GM21367 (cell line): ENCODE results near the gene TPCN2.

ENCODE experiments used
- ATAC-seq: cut with Tn5 transposase; IDR thresholded peaks from one replicate; pipeline ENCODE4 v1.9.1; 2021; ENCODE audit not compliant: unreplicated experiment

TPCN2 gene

GRCh38 chr11:69037074-69037473 lies 11.7 kb upstream of the TPCN2 start:
- no peak for ATAC-seq

DNA sequence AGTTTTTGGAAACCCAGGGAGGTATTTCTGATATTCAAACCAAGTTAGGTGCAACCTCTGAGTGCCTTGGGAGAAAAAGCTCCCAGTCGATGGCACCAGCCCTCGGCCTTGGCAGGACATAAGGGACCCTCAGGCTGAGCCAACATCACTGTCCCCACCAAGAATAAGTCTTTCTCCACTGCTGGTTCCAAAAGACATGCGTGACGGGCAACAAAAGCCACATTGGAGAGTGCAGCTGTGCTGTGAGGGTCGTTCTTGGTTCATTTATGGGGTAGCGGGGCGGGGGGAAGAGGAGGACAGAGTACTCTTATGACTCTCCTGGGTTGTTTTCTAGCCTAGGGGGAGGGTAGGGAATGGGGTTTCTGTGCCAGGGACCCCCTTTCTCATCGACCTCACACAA lies 11.2 kb upstream of the TPCN2 start:
- ATAC-seq, result no peak

DNA sequence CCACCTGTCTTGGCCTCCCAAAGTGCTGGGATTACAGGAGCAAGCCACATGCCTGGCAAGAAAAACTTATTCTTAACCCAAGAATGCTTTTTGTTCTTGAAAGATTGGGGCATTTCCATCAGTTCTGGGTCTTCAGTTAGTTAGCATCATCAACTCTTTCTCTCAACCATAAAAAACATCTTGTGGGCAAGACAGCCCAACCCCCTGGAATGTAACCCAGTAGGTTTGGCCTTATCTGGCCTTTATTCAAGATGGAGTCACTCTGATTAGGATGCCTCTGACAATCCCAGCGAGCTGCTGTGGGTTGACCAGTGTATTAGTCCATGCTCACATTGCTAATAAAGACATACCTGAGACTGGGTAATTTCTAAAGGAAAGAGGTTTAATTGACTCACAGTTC lies 9.2 kb upstream of the TPCN2 start:
- no peak for ATAC-seq

DNA sequence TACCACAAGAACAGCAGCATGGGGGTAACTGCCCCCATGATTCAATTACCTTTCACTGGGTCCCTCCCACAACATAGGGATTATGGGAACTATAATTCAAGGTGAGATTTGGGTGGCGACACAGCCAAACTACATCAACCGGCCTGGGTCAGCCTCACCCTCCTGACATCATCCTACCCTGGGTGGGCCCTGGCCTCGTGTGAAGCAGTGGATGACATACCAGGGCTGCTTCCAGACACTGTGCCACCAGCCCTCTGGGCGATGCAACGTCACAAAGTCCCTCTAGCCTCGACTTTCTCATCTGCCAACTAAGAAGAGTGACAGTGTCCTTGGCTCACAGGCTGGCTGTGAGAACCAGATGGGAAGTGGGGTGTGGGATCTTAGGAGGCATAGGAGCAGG lies 8.7 kb upstream of the TPCN2 start:
- no peak for ATAC-seq

DNA sequence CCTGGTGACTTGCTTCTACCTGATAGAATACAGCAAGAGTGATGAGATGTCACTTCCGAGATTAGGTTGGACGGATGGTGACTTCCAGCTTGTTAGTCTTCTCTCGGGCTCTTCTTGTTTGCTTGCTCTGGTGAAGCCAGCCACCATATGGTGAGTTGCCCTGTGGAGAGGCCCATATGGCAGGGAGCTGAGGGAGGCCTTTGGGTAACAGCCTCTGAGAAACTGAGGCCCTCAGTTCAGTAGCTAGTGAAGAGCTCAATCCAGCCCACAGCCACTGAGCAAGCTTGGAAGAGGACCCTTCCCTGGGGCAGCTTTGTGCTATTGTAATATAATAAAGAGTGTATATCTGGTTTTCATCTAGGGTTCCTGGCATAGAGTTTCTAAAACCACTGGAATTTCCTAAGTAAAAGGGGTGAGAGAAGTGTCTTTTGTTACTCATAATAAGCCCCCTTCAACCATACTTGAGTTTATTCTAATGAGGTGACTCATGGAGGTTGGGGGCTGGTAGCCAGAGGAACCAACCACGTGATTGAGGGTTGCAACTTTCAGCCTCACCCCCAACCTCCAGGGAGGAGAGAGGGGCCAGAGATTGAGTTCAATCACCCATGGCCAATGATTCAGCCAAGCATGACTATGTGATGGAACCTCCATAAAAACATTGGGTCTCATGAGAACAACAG lies 8.0 kb upstream of the TPCN2 start:
- ATAC-seq, result no peak

DNA sequence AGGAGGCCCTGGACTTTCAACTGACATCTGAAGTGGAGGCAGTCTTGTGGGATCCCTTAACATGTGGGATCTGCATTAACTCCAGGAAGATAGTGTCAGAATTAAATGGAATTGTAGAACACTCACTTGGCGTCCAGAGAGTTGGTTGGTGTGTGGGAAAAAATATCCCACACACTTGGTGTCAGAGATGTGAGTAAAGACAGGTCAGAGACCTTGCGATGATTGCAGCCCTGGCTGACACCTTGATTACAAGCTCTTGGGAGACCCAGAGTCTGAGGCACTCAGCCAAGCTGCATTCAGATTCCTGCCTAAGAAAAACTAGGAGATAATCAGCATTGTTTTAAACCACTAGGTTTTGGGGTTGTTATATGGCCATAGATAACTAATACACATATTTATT lies 7.2 kb upstream of the TPCN2 start:
- ATAC-seq, result no peak

GRCh38 chr11:69044111-69045013 lies 4.4 kb upstream of the TPCN2 start:
- no peak for ATAC-seq

DNA sequence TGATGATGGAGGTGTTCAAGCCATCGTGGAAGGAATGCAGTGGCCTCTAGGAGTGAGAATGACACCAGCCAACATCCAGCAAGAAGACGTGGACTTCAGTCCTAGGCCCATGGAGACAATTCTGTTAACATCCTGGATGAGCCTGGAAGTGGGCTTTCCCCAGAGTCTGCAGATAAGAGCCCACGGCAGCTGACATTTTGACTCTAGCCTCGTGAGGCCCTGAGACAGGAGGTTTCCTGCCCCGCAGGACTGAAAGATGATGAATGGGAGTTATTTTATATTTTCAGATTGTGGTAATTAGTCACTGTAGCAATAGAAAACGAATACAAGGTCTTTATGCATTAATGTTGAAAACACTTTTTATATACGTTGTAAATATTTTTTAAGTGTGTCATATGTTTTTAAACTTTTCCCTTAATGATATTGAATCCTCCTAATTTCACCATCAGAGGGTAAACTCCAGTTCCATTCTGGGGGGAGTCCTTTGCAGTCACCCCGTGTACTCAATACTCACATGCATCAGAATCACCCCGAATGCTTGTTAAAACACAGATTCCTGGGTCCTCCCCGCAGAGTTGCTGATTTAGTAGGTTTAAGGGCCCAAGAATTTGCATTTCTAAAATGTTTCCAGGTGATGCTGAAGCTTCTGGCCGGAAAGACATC lies 570 bp upstream of the TPCN2 start:
- ATAC-seq, result no peak

DNA sequence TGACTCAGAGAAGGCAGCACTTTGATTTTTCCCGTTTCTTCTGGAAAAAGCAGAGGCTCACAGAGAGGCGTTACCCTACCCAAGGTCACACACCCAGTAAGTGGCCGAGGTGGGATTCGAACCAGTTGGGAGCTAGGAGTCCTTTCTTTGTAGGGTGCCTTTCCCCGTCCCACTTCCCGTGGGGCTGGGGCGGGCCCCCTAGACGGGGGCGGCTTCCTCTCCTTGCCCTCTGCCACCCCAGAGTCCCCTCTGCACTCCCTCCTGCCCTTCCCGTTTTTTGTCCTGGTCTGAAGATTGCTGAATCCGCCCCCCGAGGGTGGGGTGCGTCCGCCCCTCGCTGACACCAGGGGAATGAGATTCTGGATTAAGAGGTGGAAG lies 747 bp downstream of the TPCN2 start:
- no peak for ATAC-seq

GRCh38 chr11:69050592-69051380 lies 2.1 kb downstream of the TPCN2 start:
- no peak for ATAC-seq

DNA sequence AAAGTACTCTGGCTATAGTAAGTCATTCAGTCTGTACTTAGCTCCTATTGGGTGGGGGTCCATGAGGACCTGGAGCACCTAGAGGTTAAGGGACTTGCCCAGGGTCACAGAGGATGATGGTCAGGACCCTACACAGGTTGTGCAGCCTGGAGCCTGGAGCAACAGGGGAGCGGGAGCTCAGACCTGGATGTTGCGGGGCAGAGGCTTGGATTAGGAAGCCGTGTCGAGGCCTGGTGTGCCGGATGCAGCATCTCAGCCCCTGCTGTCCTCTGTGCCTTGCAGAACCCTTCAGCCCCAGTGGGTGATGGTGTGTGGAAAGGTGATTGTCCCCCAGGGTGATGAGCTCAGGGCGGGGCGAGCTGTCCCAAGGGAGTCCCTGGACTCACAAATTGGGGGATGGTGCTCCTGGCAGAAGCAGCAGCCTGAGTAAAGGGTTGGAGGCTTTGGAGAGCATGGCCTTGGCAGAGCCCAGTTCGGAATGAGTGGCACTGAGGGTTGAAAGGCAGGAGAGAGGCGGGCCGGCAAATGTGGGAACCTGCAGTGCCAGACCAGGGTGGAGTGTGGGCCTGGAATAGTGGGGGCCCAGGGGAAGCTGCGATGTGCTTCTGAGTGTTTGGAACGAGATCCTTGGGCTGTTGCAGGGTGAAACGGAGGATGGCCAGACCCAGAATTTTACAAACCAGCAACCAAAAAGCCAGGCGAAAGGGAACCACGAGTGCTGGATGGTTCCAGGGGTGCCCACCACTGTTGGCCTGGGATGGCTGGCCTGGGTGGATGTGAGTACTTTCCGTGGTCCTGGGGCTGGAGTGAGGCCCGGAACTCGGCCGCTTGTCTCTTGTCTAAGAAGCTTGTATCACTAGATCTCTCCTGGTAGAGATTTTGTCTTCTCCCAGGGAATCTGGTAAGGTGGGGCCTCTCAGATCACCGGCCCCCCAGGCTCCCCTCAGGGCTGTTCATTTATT lies 2.9 kb downstream of the TPCN2 start:
- ATAC-seq, result no peak

GRCh38 chr11:69052343-69053168 lies 3.8 kb downstream of the TPCN2 start:
- ATAC-seq, result no peak

DNA sequence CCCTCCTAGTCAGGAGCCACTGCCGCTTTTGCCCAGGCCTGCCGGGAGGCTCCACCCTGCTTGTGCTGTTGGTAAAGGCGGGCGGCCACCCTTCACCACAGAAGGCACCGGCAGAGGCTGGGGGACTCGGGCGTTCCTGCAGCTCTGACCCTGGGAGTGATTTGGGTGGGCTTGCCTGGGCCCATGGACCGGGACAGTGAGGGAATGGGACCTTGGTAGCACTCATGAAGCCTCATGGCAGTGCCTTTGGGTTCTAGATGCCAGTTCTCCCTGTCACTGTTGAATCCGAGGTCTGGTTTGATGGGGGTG lies 4.4 kb downstream of the TPCN2 start:
- ATAC-seq, result no peak

DNA sequence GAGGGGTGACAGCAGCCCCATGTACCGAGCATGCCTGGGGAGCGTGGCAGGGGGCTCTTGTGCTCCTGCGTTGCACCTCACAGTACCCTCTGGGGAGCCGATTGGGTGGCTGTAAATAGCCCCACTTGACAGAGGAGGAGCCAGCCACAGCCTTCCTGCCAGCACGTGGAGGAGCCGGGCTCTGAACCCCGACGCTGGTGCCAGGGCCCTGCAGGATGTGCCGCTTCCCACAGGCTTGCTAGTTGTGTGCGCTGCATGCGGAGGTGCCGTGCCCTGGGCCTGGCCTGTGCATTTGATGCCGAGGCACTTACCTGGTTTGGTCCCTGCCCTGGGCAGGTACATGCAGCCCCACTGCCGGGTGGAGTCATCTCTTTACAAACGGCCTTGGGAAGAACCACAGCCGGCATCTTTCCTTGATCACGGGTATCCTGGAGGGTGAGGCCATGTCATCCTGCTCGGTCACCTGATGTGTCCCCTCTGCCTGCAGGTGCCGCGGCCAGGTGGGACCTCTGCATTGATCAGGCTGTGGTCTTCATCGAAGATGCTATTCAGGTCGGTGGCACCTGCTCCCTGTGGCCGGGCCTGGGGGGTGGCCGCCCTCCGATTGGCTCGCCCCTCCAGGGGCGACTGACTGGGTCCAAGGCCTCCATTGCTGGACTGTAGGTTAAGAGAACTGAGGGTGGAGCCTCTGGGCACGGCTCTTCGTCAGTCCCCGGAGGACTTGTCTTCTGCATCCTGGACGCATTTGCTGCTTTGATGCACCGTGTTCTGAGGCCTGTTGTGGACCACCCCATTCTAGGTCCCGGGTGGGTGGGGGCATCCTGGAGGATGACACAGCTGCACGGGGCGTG lies 5.0 kb downstream of the TPCN2 start:
- no peak for ATAC-seq

- ATAC-seq, result no peak
Measured at GRCh38 chr11:69054397-69055211, 5.9 kb downstream of the TPCN2 start.

DNA sequence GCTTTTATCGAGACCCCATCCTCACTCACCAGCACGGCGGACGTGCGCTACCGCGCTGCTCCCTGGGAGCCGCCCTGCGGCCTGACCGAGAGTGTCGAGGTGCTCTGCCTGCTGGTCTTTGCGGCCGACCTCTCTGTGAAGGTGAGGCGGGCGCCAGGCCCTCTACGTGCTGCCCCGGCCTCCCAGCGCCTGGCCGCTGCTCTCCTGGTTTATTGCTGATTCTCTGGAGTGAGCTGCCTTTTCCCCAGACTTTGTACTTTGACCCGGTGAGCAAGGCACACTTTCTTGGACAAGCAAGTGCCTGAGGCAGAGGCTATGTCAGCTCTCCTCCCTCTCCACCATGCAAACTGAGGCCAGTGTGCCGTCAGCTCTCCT lies 6.5 kb downstream of the TPCN2 start:
- ATAC-seq, result no peak

GRCh38 chr11:69055598-69056516 lies 7.1 kb downstream of the TPCN2 start:
- ATAC-seq, result peak; percentile 55
